IPS DF 6.9 (cell line): ENCODE measurements around the gene ULBP2.
"Not testable (repeated sequence)": the region's sequence is repeated elsewhere in the genome, so short reads cannot be mapped to it uniquely, and the experiment has no call there.

Experiments
- DNase-seq: peaks from one replicate; pipeline ENCODE4 v3.0.0-alpha.2; 2013; ENCODE audit warnings: low read depth, low spot score
- H3K27ac ChIP-seq: one replicate; pipeline ENCODE4 v1.5.1; 2013; ENCODE audit warnings: low read length, control low read depth
- H3K27me3 ChIP-seq: 2 replicates; pipeline ENCODE4 v1.6.1; 2013; ENCODE audit warnings: mild to moderate bottlenecking, low read length; ENCODE audit not compliant: control insufficient read depth, insufficient read depth
- H3K36me3 ChIP-seq: 2 replicates; pipeline ENCODE4 v1.6.1; 2013; ENCODE audit warnings: low read length; ENCODE audit not compliant: control insufficient read depth, insufficient read depth
- H3K4me1 ChIP-seq: 2 replicates; pipeline ENCODE4 v1.6.1; 2013; ENCODE audit warnings: low read length; ENCODE audit not compliant: control insufficient read depth, insufficient read depth
- H3K4me3 ChIP-seq: 2 replicates; pipeline ENCODE4 v1.5.1; 2013; ENCODE audit warnings: mild to moderate bottlenecking, low read length
- H3K9me3 ChIP-seq: 2 replicates; pipeline ENCODE4 v1.6.1; 2013; ENCODE audit warnings: low read length, inconsistent platforms; ENCODE audit not compliant: control insufficient read depth, insufficient read depth
- WGBS: extraction: QIAGEN DNeasy Blood & Tissue Kit; methylation state at CpG from one replicate; pipeline ENCODE4 v1.1.7; 2013; ENCODE audit warnings: mixed read lengths, missing lambda C conversion rate; ENCODE audit not compliant: insufficient read length, insufficient coverage; 5-methylcytosine and 5-hydroxymethylcytosine counted together

ULBP2 gene

GRCh38 chr6:149960488-149960887 is 18.7 kb downstream of the ULBP2 start:
- Histone ChIP-seq H3K27ac (no peak overlapping the region), H3K9me3 (no peaks in the 10 kb centered on the region), H3K4me1 (peaks cover 4% of the 10 kb centered on the region; the same call in 1 of the 2 replicates), H3K36me3 (no peaks in the 10 kb centered on the region), H3K4me3 (no peak overlapping the region), H3K27me3 (peaks cover 57% of the 10 kb centered on the region)
- DNase-seq = no peak
- no CpG with 5 or more reads among the region's 6 CpGs for WGBS

- no peak for DNase-seq
- H3K4me1 ChIP-seq = peaks cover 5% of the 10 kb centered on the region; the same call in 1 of the 2 replicates
- no peaks in the 10 kb centered on the region for H3K36me3 ChIP-seq
- no CpG with 5 or more reads among the region's 6 CpGs for WGBS
- no peaks in the 10 kb centered on the region for H3K9me3 ChIP-seq
- peaks cover 59% of the 10 kb centered on the region for H3K27me3 ChIP-seq
- no peak overlapping the region for H3K27ac ChIP-seq
- no peak overlapping the region for H3K4me3 ChIP-seq
Observed at GRCh38 chr6:149961728-149962425, 20.1 kb downstream of the ULBP2 start.

- peaks cover 5% of the 10 kb centered on the region; the same call in 1 of the 2 replicates for H3K4me1 ChIP-seq
Observed at GRCh38 chr6:149962461-149963211, 20.8 kb downstream of the ULBP2 start.

GRCh38 chr6:149963212-149963461 is 21.3 kb downstream of the ULBP2 start:
- Histone ChIP-seq H3K4me3 (no peak overlapping the region; the same call in 1 of the 2 replicates), H3K27ac (no peak overlapping the region), H3K27me3 (peaks cover 67% of the 10 kb centered on the region)

More at GRCh38 chr6:149962461-149963211, 20.8 kb downstream of the ULBP2 start:
- H3K4me3 ChIP-seq = no peak overlapping the region; the same call in 1 of the 2 replicates
- H3K27me3 ChIP-seq = peaks cover 64% of the 10 kb centered on the region
- DNase-seq = no peak
- H3K9me3 ChIP-seq = no peaks in the 10 kb centered on the region
- no CpG with 5 or more reads among the region's 7 CpGs for WGBS
- H3K36me3 ChIP-seq = no peaks in the 10 kb centered on the region
- H3K27ac ChIP-seq = no peak overlapping the region

GRCh38 chr6:149963462-149964307 is 21.9 kb downstream of the ULBP2 start, which contains the start of gene ULBP1:
Gene ULBP1 (plus strand): TSS chr6:149963943. CDS start chr6:149964050, 107 bp downstream.
- Histone ChIP-seq H3K27ac (no peak within 1 kb of the TSS), H3K27me3 (peaks cover 69% of the 10 kb centered on the region), H3K9me3 (no peaks in the 10 kb centered on the region), H3K4me1 (peaks cover 5% of the 10 kb centered on the region; the same call in 1 of the 2 replicates), H3K4me3 (peak within 1 kb of the TSS; percentile 44; the same call in 1 of the 2 replicates), H3K36me3 (no peaks in the 10 kb centered on the region)
- WGBS = no CpG with 5 or more reads among the region's 69 CpGs
- DNase-seq = peak; percentile 67

More at GRCh38 chr6:149963212-149963461, 21.3 kb downstream of the ULBP2 start:
- WGBS = no CpG with 5 or more reads among the region's 8 CpGs
- H3K9me3 ChIP-seq = no peaks in the 10 kb centered on the region
- peaks cover 5% of the 10 kb centered on the region; the same call in 1 of the 2 replicates for H3K4me1 ChIP-seq
- no peak for DNase-seq
- H3K36me3 ChIP-seq = no peaks in the 10 kb centered on the region

- Histone ChIP-seq H3K36me3 (no peaks in the 10 kb centered on the region), H3K4me3 (peak overlapping the region; percentile 44; the same call in 1 of the 2 replicates), H3K9me3 (no peaks in the 10 kb centered on the region), H3K27me3 (peaks cover 70% of the 10 kb centered on the region), H3K4me1 (peaks cover 5% of the 10 kb centered on the region; the same call in 1 of the 2 replicates), H3K27ac (no peak overlapping the region)
- no peak for DNase-seq
- WGBS = no CpG with 5 or more reads among the region's 103 CpGs
Observed at GRCh38 chr6:149964308-149965193, 22.7 kb downstream of the ULBP2 start.

GRCh38 chr6:149965194-149966020 is 23.6 kb downstream of the ULBP2 start:
- Histone ChIP-seq H3K4me3 (peak overlapping the region; percentile 7; the same call in 1 of the 2 replicates), H3K36me3 (no peaks in the 10 kb centered on the region), H3K27ac (no peak overlapping the region), H3K9me3 (no peaks in the 10 kb centered on the region), H3K27me3 (peaks cover 74% of the 10 kb centered on the region), H3K4me1 (peaks cover 5% of the 10 kb centered on the region; the same call in 1 of the 2 replicates)
- no CpG with 5 or more reads among the region's 38 CpGs for WGBS
- DNase-seq = no peak

GRCh38 chr6:149966319-149966718 is 24.5 kb downstream of the ULBP2 start:
- H3K36me3 ChIP-seq, DNase-seq, H3K9me3 ChIP-seq, H3K4me1 ChIP-seq, H3K4me3 ChIP-seq, H3K27ac ChIP-seq: not testable (repeated sequence)
- WGBS = no CpG with 5 or more reads among the region's 2 CpGs
- peaks cover 72% of the 10 kb centered on the region for H3K27me3 ChIP-seq

GRCh38 chr6:149967591-149967990 is 25.8 kb downstream of the ULBP2 start:
- Histone ChIP-seq H3K27ac (no peak overlapping the region), H3K4me1 (peaks cover 5% of the 10 kb centered on the region; the same call in 1 of the 2 replicates), H3K36me3 (no peaks in the 10 kb centered on the region), H3K4me3 (no peak overlapping the region), H3K9me3 (no peaks in the 10 kb centered on the region), H3K27me3 (peaks cover 66% of the 10 kb centered on the region)
- no CpG with 5 or more reads among the region's 4 CpGs for WGBS
- DNase-seq = no peak
